ENCODE data around the gene NCBP2.

Gene NCBP2

DNA sequence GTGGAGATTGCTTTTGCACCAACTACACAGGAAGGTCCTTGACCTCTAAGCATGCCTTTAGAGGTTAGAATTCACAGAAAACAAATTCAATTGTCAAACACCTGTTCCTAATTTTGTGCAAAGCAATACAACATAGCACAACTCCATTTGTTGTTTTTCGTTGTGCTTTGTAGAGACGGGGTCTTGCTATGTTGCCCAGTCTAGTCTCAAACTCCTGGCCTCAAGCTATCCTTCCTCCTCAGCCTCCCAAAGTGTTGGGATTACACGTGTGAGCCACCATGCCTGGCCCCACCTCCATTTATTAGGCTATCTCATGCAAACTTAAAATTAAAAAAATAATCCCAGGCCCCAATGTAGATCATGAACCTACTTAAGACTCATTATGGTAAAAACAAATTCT is 6.0 kb downstream of the NCBP2 start:
- no peak for DNase-seq

DNA sequence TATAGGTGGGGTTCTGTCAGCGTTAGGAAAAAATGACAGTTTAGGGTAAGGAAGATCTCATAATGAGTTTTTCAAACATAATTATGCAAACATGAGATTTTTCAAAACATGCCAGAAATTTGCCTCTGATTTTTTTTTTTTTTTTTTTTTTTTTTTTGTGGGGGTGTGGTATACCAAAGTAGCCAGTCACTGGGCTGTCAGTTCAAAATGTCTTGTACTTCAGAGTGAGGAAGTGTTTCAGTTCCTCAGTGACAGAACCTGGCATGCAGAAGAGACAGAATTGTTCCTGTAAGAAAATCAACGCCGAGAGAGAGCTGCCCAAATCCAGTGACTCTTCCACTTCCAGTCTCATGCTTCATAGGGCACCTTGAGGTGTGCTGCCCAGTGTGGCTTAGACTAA is 9.7 kb downstream of the NCBP2 start:
- no peak for DNase-seq

DNA sequence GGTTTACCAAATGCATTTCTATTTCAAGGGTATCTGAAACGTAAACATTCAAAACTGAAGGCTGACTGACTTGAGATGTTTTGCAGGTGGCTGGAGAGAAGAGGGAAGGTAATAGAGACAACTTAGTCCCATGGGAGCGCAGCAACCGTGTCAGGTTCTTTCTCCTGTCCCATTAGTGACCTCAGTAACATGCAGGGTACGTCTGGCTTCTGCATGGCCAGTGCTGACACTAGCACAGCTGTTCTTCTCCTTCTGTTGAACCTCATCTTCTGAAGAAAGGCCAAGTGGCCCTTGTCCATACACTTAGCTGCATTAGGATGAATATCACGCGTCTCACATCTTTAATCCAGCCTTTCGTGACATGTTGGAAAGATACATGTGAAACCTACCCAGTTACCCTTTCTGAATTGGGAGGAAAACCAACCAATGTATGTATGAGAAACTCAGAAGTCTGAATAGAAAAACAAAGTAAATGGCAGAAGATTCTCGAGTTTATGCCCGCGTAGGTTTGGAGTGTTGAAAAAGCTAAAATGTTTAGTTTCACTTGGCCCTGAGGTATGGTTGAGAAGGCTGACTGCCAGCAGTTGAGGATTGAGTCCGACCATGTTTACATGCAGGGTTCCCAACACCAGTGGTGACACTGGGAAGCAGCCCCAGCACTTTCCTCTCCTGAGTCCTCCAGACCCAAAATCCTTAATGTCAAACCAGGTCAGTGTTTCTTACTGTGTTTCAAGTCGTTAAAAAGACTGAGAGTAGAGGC is 10.3 kb downstream of the NCBP2 start:
- no peak for DNase-seq

DNA sequence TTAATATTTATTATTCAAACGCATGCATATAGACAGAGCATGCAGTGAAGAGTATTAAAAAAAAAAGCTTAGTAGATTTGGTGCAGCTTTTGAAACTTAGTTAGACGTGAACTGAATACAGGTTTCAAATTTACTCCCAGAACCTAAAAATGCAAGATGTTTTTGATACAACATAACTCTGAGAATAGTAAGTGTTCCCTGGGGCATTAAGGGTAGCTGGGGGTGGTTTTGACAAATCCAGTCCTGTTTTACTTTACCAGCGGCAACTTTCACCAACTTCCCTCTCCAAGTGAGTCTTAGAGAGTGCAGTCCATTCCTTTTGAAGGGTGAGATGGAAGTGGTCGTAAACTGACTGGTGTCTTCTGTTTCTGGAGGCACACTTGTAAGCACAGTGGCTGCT is 11.2 kb downstream of the NCBP2 start:
- DNase-seq = no peak

DNA sequence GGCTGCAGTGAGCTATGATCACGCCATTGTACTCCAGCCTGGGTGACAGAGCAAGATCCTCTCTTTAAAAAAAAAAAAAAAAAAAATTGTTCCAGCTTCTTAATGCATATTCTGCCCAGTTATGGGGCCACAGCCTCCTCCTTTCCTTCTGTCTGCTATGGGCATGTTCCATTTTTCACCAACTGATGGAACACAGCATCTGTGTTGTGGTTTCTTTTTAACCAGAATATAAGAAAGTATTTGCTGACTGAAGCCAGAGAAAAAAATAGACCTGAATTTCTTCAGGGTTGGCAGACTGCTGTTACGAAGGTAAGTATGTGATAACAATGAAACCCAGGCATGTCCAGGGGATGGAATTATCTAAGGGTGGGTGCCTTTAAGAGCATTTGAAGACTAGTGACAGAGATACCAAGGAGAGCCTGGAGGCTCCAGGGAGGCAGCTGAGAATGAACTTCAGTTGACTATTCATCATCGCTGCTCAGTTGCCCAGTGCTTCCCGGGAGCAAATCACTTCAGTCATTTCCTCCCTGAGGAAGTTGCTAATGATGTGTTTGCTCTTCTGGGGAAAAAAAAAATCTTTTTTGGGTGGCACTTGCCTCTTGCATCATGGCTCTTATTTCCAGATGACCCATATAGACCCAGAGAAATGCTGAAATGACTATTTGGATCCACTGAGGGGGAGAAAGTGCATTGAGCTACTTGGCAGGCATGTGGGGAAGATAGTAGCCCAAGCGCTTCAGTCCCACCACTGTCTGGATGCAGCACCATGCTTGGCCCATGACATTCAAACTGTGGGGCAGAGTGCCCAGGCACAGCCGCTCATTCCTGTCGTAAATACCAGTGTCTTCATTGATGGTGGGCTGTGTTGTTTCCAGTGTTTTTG is 14.5 kb downstream of the NCBP2 start:
- no peak for DNase-seq

DNA sequence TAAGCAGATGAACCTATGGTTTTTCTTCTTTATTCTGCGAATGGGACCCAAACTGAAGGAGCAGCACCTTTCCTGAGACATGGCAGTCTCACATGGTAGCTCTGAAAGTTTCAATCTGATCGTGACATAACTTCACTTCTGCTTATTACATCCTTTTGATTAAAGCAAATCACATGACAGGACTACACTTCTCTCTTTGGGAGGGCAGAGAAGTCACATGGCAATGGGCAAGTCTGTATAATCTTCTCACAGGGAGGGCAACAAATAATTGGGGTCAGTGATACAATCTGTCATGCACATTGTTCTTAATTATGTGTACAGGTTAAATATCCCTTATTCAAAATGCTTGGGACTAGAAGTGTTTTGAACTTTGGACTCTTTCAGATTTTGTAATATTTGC is 21.6 kb downstream of the NCBP2 start:
- no peak for DNase-seq

DNA sequence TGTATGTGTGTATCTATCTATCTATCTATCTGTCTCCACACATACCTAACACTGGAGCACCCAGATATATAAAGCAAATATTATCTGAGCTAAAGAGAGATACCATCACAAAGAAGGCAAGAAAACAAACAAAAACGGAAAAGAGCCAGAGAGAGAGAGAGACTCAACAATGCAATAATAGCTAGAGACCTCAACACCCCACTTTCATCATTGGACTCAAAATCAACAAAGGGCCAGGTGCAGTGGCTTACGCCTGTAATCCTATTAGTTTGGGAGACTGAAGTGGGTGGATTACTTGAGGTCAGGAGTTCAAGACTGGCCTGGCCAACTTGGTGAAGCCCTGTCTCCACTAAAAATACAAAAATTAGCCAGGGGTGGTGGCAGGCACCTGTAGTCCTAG is 23.4 kb downstream of the NCBP2 start:
- DNase-seq = no peak

DNA sequence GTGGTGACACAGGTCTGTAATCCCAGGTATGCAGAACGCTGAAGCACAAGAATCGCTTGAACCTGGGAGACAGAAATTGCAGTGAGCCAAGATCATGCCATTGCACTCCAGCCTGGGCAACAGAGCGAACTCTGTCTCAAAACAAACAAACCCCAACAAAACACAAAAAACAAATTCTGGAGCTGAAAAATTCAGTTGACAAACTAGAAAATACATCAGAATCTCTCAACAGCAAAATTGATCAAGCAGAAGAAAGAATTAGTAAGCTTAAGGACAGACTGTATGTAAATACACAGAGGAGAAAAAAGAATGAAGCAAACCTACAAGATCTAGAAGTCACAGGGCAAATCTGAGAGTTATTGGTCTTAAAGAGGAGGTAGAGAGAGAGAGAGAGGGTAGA is 25.3 kb downstream of the NCBP2 start:
- DNase-seq = no peak

DNA sequence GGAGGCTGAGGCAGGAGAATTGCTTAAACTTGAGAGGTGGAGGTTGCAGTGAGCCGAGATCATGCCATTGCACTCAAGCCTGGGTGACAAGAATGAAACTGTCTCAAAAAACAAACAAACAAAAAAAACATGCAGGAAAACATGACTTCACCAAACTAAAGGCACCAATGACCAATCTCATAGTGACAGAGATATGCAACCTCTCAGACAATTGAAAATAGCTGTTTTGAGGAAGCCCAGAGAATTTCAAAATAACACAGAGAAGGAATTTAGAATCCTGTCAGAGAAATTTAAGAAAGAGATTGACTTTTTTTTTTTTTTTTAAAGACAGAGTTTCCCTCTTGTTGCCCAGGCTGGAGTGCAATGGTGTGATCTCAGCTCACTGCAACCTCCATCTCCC is 26.1 kb downstream of the NCBP2 start:
- no peak for DNase-seq

DNA sequence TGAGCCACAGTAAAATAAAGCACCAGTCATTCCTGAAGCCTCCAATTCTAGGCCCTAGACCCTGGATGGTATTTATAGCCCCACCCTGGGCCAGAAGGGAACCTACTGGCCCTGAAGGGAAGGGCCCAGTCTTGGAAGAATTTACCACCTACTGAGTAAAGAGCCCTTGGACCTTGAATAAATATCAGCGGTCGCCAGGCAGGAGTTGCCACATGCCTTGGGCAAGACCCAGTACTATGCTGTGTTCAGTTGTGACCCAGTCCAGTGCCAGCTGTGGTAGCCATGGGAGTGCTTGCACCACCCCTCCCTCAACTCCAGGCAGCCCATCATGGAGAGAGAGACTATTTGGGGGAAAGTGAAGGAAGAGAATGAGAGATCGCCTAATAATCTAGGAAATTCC is 27.0 kb downstream of the NCBP2 start:
- no peak for DNase-seq

DNA sequence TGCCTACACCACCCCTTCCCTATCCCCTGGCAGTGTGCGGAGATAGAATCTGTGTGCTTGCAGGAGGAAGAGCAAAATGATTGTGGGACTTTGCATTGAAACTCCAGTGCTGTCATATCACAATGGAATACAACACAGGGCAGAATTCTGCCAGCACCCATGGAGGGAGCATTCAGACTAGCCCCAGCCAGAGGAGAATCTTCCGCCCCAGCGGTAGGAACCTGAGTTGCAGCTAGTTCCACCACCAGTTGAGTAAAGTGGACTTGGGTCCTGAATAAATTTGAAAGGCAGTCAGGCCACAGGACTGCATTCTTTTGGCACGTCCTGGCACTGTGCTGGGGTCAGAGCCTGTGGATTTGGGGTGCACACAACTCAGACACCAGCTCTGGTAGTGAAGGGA is 27.5 kb downstream of the NCBP2 start:
- DNase-seq = no peak

DNA sequence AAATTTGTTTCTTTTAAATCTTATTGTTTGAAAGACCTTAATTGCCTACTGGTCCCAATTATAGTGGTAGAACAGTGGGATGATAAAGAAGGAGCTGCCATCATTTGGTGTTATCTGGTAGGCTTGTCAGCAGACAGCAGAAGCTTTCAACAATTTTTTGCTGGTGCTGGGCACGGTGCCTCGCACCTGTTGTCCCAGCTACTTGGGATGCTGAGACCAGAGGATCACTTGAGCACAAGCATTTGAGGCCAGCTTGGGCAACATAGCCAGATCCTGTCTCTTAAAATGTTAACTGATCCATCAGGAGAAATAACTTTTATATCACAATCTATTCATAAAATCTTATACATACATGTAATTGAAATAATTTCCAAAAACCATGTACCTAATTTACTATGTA is 38.6 kb downstream of the NCBP2 start:
- DNase-seq = no peak

DNA sequence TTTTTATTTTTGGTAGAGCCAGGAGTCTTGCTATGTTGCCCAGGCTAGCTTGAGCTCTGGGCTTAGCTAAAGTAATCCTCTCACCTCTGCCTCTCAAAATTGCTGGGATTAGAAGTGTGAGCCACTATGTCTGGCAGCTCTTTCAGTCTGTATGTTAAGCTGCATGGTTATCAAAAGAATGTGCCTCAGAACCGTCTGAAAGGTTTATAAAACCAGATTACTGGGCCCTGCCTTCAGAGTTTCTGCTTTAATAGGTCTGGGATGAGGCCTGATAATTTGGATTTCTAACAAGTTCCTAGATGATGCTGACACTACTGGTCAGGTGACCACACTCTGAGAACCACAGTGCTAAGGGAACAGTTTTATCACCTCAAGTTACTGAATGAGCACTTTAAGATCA is 40.0 kb downstream of the NCBP2 start:
- DNase-seq = no peak

DNA sequence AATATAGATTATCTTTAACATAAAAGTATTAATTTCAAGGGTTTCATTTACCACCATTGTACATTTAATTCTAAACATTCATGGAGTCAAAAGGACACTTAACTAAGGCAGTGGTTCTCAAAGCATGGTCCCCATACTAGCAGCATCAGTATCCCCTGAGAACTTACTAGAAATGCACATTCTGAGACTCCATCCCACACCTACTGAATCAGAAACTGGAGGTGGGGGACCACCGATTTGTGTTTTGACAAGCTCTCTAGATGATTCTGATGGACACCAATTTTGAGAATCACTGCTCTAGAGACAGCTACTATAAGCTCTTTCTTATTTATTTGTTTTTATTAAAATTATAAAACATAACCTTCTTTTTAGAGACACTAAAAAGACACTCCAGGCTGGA is 40.6 kb downstream of the NCBP2 start:
- no peak for DNase-seq

DNA sequence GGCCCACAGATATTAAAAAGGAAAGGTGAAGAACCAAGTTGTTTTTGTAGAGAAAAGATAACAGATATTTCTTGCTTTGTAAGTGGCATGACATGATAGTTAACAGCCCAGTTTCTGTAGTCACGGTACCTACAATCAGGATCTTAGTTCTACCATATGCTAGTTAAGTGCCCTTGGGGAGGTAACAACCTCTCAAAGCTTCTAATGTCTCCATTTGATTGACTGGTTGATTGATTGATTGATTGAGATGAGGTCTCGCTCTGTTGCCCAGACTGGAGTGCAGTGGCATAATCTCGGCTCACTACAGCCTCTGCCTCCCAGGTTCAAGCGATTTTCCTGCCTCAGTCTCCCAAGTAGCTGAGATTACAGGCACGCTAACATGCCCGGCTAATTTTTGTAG is 46.1 kb downstream of the NCBP2 start:
- no peak for DNase-seq

DNA sequence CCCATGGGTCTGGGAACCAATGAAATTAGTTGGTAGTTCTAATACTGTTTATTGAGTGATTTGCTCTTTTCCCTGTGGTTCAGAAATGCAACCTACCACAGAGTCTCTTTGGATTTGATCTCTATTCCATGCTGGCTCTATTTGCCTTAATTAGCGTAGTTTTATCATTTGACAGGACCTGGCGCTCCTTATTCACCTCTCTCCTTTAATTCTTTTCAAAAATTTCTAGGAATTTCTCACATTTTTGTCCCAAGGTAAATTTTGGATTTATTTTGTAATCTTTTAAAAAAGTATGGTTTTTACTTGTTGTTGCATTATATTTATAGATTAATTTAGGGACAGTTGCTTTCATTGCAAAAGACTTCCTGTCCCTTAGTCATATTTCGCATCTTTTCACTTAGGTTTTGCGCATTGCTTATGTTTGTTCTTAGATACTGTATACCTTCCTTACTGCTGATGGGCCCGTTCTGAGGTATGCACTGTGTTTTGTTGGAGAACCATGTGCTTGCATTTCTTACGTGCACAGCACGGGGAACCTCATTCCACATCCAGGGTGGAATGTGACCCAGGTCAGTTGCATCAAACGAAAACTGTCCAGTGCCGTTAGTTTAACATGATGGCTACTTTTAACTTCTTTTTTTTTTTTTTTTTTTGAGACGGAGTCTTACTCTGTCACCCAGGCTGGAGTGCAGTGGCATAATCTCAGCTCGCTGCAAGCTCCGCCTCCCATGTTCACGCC is 47.6 kb downstream of the NCBP2 start:
- no peak for DNase-seq

DNA sequence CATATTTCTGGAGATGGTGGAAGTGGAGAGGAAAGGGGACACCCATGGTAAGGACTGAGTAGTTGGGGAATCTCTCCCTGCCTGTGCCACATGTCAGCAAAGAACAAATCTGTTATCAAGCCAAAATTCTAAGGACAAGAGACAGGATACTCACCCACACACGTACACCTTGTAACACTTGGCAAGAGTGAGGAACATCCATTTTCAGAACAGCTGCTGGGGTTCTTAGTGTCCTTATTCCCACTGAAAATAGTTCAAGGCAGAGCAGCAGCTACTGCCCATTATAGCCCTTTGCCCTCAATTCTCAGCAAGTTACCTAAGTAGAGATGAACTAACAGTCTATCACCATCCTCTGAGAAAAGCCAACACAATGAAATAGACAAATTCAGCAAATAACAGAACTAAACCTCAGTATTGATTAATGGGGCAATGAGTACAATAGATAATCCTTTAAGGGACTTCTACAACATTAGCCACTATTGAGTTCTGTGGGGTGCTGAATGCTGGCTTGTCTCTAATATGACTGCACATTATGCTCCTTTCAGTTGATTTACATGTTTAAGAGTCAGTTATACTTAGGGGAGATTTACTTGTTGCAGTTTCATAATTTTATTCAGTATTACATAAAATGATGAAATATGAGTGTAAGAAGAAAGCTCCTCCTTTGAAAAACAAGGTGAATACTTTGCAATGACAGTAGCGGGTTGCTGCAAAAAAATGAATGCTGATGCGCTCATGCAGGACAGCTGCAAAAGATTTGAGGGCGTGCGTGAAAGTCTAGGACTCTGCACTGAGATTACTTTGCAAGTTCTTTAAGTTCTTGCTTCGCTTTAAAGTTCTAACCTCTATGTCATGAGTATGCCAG is 52.3 kb downstream of the NCBP2 start:
- DNase-seq = no peak

DNA sequence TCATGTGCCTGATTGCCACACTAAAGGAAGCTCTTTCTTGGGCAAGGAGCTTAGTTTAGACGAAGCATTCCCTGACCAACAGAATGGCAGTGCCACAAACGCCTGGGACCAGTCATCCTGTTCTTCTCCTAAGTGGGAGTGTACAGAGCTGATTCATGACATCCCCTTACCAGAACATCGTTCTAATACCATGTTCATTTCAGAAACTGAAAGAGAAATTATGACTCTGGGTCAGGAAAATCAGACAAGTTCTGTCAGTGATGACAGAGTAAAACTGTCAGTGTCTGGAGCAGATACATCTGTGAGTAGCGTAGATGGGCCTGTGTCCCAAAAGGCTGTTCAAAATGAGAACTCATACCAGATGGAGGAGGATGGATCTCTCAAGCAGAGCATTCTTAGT is 56.2 kb downstream of the NCBP2 start:
- DNase-seq = no peak
